ENCODE measurements around the gene RABL6.

Gene RABL6

DNA sequence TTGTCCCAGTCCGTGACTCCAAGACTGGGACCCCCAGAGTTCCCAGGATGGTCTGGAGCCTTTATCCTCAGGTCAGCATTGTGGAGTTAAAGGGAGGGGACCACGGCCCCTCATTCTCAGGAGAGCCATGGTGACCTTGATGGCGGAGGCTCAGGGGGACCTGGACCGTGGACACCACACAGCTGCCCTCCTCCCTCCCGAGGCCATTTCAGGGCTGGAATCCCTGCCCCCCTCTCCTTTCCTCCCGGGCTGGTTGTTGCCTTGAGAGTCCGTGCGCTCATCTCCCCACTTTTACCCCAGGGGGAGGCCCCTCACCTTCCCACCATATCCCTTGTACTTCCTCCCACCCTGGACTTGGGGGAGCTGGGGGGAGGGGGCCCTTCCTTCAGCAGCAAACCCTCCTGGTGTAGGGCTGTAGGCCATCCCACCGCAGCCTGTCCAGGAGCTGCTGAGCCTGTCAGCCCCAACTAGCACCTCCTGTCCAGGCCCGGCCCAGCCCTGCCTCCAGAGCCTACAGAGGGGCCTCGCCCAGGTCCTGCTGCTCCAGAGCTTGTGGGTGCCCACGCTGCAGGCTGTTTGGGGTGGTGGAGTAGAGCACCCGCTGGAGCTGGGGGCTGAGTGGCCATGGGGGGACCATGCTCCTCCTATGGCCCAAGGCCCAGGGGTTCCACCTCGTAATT, 20.2 kb downstream of the RABL6 start:
- no peak overlapping the region for H3K9ac ChIP-seq
- H3K4me1 ChIP-seq (ENCODE audit: low read depth, poor library complexity, severe bottlenecking) = no peaks in the 10 kb centered on the region
- H3K4me2 ChIP-seq = no peak overlapping the region
- no peaks in the 10 kb centered on the region; the same call in 1 of the 2 replicates for H4K20me1 ChIP-seq (ENCODE audit: insufficient read depth)
- no peaks in the 10 kb centered on the region for H3K79me2 ChIP-seq (ENCODE audit: insufficient read depth, low read depth)
- TF ChIP-seq, protein P1, sequence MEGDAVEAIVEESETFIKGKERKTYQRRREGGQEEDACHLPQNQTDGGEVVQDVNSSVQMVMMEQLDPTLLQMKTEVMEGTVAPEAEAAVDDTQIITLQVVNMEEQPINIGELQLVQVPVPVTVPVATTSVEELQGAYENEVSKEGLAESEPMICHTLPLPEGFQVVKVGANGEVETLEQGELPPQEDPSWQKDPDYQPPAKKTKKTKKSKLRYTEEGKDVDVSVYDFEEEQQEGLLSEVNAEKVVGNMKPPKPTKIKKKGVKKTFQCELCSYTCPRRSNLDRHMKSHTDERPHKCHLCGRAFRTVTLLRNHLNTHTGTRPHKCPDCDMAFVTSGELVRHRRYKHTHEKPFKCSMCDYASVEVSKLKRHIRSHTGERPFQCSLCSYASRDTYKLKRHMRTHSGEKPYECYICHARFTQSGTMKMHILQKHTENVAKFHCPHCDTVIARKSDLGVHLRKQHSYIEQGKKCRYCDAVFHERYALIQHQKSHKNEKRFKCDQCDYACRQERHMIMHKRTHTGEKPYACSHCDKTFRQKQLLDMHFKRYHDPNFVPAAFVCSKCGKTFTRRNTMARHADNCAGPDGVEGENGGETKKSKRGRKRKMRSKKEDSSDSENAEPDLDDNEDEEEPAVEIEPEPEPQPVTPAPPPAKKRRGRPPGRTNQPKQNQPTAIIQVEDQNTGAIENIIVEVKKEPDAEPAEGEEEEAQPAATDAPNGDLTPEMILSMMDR (conservative IDR thresholded peaks at IDR 0.05; ENCODE audit: low read depth, low read length) = no peak
- H3K4me3 ChIP-seq (IDR thresholded peaks at IDR 0.05; ENCODE audit: insufficient read depth, low read depth, low read length) = no peak overlapping the region
- H3K36me3 ChIP-seq (ENCODE audit: insufficient read depth) = no peaks in the 10 kb centered on the region
- H3K27me3 ChIP-seq (ENCODE audit: insufficient read depth, low read depth) = no peaks in the 10 kb centered on the region
- H2AFZ ChIP-seq (ENCODE audit: low read depth) = no peak overlapping the region
- no peak overlapping the region for H3K27ac ChIP-seq

DNA sequence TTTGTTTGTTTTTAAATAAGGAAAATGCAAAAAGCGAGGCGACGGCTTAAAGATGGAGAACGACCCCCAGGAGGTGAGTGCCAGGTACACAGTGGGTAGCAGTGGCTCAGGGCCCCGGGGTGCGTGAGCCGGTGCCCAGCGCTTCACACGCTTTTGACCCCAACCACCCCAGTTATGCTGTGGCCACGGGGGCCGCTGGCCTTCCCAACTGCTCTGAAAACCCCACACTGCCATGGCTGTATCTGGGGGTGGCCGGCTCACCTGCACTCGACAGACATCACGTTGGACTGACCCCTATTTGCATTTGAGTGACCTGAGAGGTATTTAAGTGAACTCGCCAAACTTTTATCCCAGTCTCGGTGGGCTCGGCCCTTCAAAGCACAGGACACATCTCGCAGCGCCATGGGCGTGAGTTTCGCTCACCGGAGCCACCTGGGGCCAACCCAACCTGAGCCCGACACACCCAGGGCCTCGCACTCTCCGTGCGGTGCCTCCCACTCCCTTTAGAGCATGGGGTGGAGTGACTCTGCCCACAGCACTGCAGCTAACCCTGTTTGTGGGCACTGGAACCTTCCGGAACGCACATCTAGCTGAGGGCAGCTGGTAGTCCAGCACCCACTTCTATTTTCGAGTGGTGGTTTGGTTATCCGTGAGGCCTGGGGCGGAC, 20.9 kb downstream of the RABL6 start:
- Histone ChIP-seq H3K9ac (no peak overlapping the region), H3K36me3 (ENCODE audit: insufficient read depth) (no peaks in the 10 kb centered on the region), H3K4me3 (IDR thresholded peaks at IDR 0.05; ENCODE audit: insufficient read depth, low read depth, low read length) (no peak overlapping the region), H2AFZ (ENCODE audit: low read depth) (no peak overlapping the region), H3K4me1 (ENCODE audit: low read depth, poor library complexity, severe bottlenecking) (no peaks in the 10 kb centered on the region), H3K79me2 (ENCODE audit: insufficient read depth, low read depth) (no peaks in the 10 kb centered on the region), H3K27ac (no peak overlapping the region), H4K20me1 (ENCODE audit: insufficient read depth) (no peaks in the 10 kb centered on the region; the same call in 1 of the 2 replicates), H3K27me3 (ENCODE audit: insufficient read depth, low read depth) (no peaks in the 10 kb centered on the region), H3K4me2 (no peak overlapping the region)
- TF ChIP-seq, protein P1 (conservative IDR thresholded peaks at IDR 0.05; ENCODE audit: low read depth, low read length) = no peak

DNA sequence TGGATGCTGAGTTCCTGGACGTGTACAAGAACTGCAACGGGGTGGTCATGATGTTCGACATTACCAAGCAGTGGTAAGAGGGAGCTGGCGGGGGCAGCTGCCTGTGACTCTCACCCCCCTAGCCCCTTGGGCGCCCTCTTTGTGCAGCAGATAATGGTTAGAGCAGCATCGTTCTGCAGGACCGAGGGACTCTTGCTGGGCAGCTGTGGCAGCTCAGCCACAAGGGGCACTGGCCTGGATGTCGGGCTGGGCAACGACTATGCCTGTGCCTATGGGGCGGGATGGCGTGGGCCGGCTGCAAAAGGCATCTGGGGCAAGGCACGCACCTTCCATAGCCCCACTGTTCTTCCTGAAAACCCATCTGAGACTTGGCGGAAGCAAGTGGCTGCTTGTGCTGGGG, 21.7 kb downstream of the RABL6 start:
- Histone ChIP-seq H3K36me3 (ENCODE audit: insufficient read depth) (no peaks in the 10 kb centered on the region), H3K4me3 (IDR thresholded peaks at IDR 0.05; ENCODE audit: insufficient read depth, low read depth, low read length) (no peak overlapping the region), H3K27me3 (ENCODE audit: insufficient read depth, low read depth) (no peaks in the 10 kb centered on the region), H2AFZ (ENCODE audit: low read depth) (no peak overlapping the region), H4K20me1 (ENCODE audit: insufficient read depth) (no peaks in the 10 kb centered on the region; the same call in 1 of the 2 replicates), H3K4me1 (ENCODE audit: low read depth, poor library complexity, severe bottlenecking) (no peaks in the 10 kb centered on the region), H3K27ac (no peak overlapping the region), H3K9ac (no peak overlapping the region), H3K79me2 (ENCODE audit: insufficient read depth, low read depth) (no peaks in the 10 kb centered on the region), H3K4me2 (no peak overlapping the region)
- TF ChIP-seq, protein P1 (conservative IDR thresholded peaks at IDR 0.05; ENCODE audit: low read depth, low read length) = no peak

DNA sequence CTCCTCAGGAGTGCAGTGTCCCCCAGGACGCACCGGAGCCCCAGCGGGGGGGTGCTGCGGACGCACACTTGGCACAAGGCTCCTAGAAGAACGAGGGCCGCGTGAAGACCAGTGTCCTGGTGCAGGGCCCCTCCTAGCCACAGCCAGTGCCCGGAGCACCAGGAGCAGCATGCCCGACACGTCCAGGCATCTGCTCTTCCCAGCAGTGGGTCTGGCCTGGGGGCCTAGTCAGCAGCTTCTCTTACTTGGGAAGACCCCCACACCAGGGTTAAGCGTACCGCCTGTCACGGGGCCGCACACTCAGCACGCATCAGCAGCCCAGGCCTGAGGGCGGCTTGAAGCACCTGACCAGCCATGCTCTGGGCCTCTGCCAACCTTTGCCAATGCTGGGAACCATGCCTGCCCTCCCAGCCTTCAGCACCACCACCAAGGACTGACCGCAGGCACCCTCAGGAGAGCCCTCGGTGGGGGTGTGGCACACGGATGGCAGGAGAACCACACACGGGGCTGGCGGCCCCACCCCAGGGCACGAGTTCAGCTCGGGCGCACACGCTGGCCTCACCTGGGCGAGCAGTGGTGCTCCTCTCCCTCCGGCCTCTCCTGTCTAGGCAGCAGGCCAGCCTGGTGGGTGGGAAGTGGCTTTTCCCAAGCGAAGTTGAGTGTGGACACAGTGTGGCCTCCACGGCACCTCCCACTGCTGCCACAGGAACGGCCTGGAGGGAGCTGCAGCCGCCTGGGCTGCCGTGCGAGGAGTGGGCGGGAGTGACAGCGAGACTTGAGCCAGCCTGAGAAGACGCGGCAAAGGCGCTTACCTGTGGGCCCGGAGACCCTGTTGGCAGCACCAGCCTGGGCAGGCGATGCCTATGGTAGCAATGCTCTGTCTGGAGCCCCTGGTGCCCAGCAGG, 22.5 kb downstream of the RABL6 start:
- H3K27ac ChIP-seq = no peak overlapping the region
- H3K36me3 ChIP-seq (ENCODE audit: insufficient read depth) = no peaks in the 10 kb centered on the region
- H3K27me3 ChIP-seq (ENCODE audit: insufficient read depth, low read depth) = no peaks in the 10 kb centered on the region
- no peak overlapping the region for H3K4me3 ChIP-seq (IDR thresholded peaks at IDR 0.05; ENCODE audit: insufficient read depth, low read depth, low read length)
- H3K9ac ChIP-seq = no peak overlapping the region
- TF ChIP-seq, protein P1 (conservative IDR thresholded peaks at IDR 0.05; ENCODE audit: low read depth, low read length) = no peak
- no peaks in the 10 kb centered on the region for H4K20me1 ChIP-seq (ENCODE audit: insufficient read depth)
- H3K79me2 ChIP-seq (ENCODE audit: insufficient read depth, low read depth) = no peaks in the 10 kb centered on the region
- no peaks in the 10 kb centered on the region for H3K4me1 ChIP-seq (ENCODE audit: low read depth, poor library complexity, severe bottlenecking)
- H3K4me2 ChIP-seq = no peak overlapping the region
- no peak overlapping the region for H2AFZ ChIP-seq (ENCODE audit: low read depth)
